ENCODE data around the gene NLRP14.

DNA sequence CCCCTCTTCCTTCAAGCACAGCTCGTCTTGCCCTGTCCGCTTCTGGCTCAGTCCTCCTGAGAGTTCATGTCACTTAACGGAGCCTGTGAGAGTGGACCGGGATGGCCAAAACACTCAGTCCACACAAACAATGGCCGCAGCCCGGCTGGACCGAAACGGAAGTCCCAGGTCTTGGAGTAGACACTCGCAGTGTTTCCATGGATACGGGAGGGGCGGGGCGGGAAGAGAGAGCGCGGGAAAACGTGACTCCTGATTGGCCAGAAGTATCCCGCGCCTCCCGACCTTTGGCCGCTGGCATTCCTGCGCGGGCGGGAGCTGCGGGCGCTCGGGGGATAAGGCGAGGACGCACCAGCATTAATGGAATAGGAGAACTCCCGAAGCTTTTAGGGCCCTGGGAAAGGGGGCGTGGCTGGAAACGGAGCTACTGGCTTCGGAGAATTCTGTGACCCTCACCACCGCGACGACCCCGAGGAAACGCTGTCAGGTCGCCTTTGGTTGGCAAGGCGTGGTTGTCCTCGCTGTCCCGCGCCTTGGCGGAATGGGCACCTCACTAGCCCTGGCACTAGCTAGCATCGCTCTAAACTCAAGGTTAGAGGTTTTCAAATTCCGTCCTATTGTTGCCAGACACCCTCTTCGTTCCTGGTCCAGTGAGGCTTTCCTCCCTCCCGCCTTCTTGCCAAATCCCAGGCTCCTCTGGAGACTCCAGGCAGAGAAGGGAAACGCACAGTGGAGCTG lies at the start of gene NLRP14, which contains the start of gene ZNF214:
- TF ChIP-seq, protein P1, sequence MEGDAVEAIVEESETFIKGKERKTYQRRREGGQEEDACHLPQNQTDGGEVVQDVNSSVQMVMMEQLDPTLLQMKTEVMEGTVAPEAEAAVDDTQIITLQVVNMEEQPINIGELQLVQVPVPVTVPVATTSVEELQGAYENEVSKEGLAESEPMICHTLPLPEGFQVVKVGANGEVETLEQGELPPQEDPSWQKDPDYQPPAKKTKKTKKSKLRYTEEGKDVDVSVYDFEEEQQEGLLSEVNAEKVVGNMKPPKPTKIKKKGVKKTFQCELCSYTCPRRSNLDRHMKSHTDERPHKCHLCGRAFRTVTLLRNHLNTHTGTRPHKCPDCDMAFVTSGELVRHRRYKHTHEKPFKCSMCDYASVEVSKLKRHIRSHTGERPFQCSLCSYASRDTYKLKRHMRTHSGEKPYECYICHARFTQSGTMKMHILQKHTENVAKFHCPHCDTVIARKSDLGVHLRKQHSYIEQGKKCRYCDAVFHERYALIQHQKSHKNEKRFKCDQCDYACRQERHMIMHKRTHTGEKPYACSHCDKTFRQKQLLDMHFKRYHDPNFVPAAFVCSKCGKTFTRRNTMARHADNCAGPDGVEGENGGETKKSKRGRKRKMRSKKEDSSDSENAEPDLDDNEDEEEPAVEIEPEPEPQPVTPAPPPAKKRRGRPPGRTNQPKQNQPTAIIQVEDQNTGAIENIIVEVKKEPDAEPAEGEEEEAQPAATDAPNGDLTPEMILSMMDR (IDR thresholded peaks at IDR 0.05) = no peak
- peak; percentile 62 for TF ChIP-seq POLR2AphosphoS5 (IDR thresholded peaks at IDR 0.05)

Measured in prostate gland (tissue), 2 donors.